ENCODE results near the gene PCSK2. TPM values are rescaled to one million over a fixed set of nuclear protein-coding genes. Genes with fewer than 3 reads are reported as not detected.

PCSK2 gene
- total RNA-seq, 1 donor from 2014 or later = 1.0 TPM

DNA sequence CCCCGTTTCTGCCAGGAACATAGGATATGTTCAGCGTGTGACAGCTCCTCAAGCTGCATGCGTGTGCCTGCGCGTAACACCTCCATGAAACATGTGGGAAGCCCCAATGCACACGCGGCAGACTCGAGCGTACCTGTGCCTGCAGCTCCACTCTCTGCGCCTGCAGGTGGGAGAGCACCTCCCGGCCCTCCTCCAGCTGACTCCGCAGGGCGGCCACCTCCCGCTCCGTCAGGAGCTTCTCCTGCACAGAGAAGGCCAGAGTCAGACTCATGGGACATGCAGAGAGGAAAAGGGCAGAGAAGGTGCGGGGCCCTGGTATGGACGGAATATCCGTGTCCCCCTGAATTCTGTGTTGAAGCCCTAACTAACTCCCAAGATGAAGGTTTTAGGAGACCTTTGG is 281.9 kb downstream of the PCSK2 start:
- H3K27me3 Mint-ChIP-seq (ENCODE audit: unreplicated experiment) = peaks cover 3% of the 10 kb centered on the region
- TF ChIP-seq CTCF (IDR thresholded peaks at IDR 0.05; ENCODE audit: unreplicated experiment) = no peak
- DNase-seq (ENCODE audit: low spot score) = no peak
- H3K9me3 Mint-ChIP-seq (ENCODE audit: unreplicated experiment) = no peaks in the 10 kb centered on the region
- H3K4me3 Mint-ChIP-seq (ENCODE audit: unreplicated experiment) = no peak overlapping the region
- peaks cover 5% of the 10 kb centered on the region for H3K36me3 Mint-ChIP-seq (ENCODE audit: low read depth, unreplicated experiment)
- no peak overlapping the region for H3K27ac Mint-ChIP-seq (ENCODE audit: unreplicated experiment)
- H3K4me1 Mint-ChIP-seq (ENCODE audit: unreplicated experiment) = peaks cover 9% of the 10 kb centered on the region

DNA sequence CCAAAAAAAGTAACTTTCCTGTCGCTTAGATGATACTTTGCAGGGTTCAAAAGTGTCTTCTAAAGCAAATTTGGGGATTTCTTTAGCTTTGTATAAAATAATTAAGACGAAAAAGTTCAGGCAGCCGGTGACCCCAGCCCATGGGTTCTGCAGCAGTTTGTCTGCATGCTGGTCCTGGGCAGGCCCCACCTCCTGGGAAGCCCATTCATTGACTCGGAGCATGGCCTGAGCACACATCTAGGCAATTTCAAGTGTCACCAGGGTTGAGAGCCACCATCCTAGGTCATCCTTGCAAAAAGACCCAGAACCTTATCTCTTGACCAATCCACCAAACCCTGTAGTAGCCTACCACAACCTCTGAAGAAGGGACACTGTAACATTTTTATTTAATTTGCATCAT is 283.7 kb downstream of the PCSK2 start:
- no peak for DNase-seq (ENCODE audit: low spot score)
- Mint-ChIP-seq H3K27ac (ENCODE audit: unreplicated experiment) (no peak overlapping the region), H3K27me3 (ENCODE audit: unreplicated experiment) (peaks cover 3% of the 10 kb centered on the region), H3K4me1 (ENCODE audit: unreplicated experiment) (peaks cover 4% of the 10 kb centered on the region), H3K9me3 (ENCODE audit: unreplicated experiment) (no peaks in the 10 kb centered on the region), H3K4me3 (ENCODE audit: unreplicated experiment) (no peak overlapping the region), H3K36me3 (ENCODE audit: low read depth, unreplicated experiment) (peaks cover 5% of the 10 kb centered on the region)
- TF ChIP-seq CTCF (IDR thresholded peaks at IDR 0.05; ENCODE audit: unreplicated experiment) = no peak

- H3K27me3 Mint-ChIP-seq (ENCODE audit: unreplicated experiment) = peaks cover 3% of the 10 kb centered on the region
- DNase-seq (ENCODE audit: low spot score) = no peak
- H3K27ac Mint-ChIP-seq (ENCODE audit: unreplicated experiment) = no peak overlapping the region
- H3K4me3 Mint-ChIP-seq (ENCODE audit: unreplicated experiment) = no peak overlapping the region
- peaks cover 5% of the 10 kb centered on the region for H3K36me3 Mint-ChIP-seq (ENCODE audit: low read depth, unreplicated experiment)
- H3K4me1 Mint-ChIP-seq (ENCODE audit: unreplicated experiment) = peaks cover 4% of the 10 kb centered on the region
- no peak for TF ChIP-seq CTCF (IDR thresholded peaks at IDR 0.05; ENCODE audit: unreplicated experiment)
- no peaks in the 10 kb centered on the region for H3K9me3 Mint-ChIP-seq (ENCODE audit: unreplicated experiment)
These were observed 284.6 kb downstream of the PCSK2 start for GRCh38 chr20:17511401-17511800.

GRCh38 chr20:17513939-17514338 is 287.1 kb downstream of the PCSK2 start:
- no peak overlapping the region for H3K4me3 Mint-ChIP-seq (ENCODE audit: unreplicated experiment)
- H3K27me3 Mint-ChIP-seq (ENCODE audit: unreplicated experiment) = peaks cover 3% of the 10 kb centered on the region
- peaks cover 2% of the 10 kb centered on the region for H3K4me1 Mint-ChIP-seq (ENCODE audit: unreplicated experiment)
- H3K27ac Mint-ChIP-seq (ENCODE audit: unreplicated experiment) = no peak overlapping the region
- no peak for DNase-seq (ENCODE audit: low spot score)
- H3K9me3 Mint-ChIP-seq (ENCODE audit: unreplicated experiment) = no peaks in the 10 kb centered on the region
- H3K36me3 Mint-ChIP-seq (ENCODE audit: low read depth, unreplicated experiment) = peaks cover 5% of the 10 kb centered on the region
- no peak for TF ChIP-seq CTCF (IDR thresholded peaks at IDR 0.05; ENCODE audit: unreplicated experiment)

- no peak overlapping the region for H3K4me3 Mint-ChIP-seq (ENCODE audit: unreplicated experiment)
- no peaks in the 10 kb centered on the region for H3K9me3 Mint-ChIP-seq (ENCODE audit: unreplicated experiment)
- no peak overlapping the region for H3K27ac Mint-ChIP-seq (ENCODE audit: unreplicated experiment)
- peaks cover under 1% of the 10 kb centered on the region for H3K36me3 Mint-ChIP-seq (ENCODE audit: low read depth, unreplicated experiment)
- no peak for DNase-seq (ENCODE audit: low spot score)
- no peak for TF ChIP-seq CTCF (IDR thresholded peaks at IDR 0.05; ENCODE audit: unreplicated experiment)
- peaks cover 6% of the 10 kb centered on the region for H3K4me1 Mint-ChIP-seq (ENCODE audit: unreplicated experiment)
- H3K27me3 Mint-ChIP-seq (ENCODE audit: unreplicated experiment) = peaks cover 3% of the 10 kb centered on the region
These were observed 288.2 kb downstream of the PCSK2 start for GRCh38 chr20:17515053-17515452.
